Neuron (in vitro differentiated cells): Measurements from ENCODE around the gene MORC4.

Source experiments
- H2AFZ ChIP-seq: one replicate; pipeline ENCODE4 v1.6.1; 2013; ENCODE audit warnings: low read depth, mild to moderate bottlenecking, inconsistent platforms, low read length, moderate library complexity
- H3K27me3 ChIP-seq: one replicate; pipeline ENCODE4 v1.6.1; 2013; ENCODE audit warnings: low read length; ENCODE audit not compliant: insufficient read depth
- H3K36me3 ChIP-seq: one replicate; pipeline ENCODE4 v1.6.1; 2013; ENCODE audit warnings: low read length; ENCODE audit not compliant: insufficient read depth
- H3K4me1 ChIP-seq: one replicate; pipeline ENCODE4 v1.6.1; 2013; ENCODE audit warnings: low read length; ENCODE audit not compliant: insufficient read depth
- H3K4me3 ChIP-seq: 2 replicates; pipeline ENCODE4 v1.5.1; 2013; ENCODE audit warnings: mild to moderate bottlenecking, low read length, moderate library complexity
- H3K9me3 ChIP-seq: one replicate; pipeline ENCODE4 v1.6.1; 2013; ENCODE audit warnings: low read length

Gene MORC4

GRCh38 chrX:106897259-106897658 lies 102.8 kb downstream of the MORC4 start:
- Histone ChIP-seq H2AFZ (no peak overlapping the region), H3K27me3 (no peaks in the 10 kb centered on the region), H3K36me3 (no peaks in the 10 kb centered on the region), H3K9me3 (no peaks in the 10 kb centered on the region), H3K4me3 (no peak overlapping the region), H3K4me1 (no peaks in the 10 kb centered on the region)

GRCh38 chrX:106894978-106895452 lies 105.0 kb downstream of the MORC4 start:
- no peak overlapping the region for H3K4me3 ChIP-seq
- no peaks in the 10 kb centered on the region for H3K27me3 ChIP-seq
- H3K4me1 ChIP-seq: no peaks in the 10 kb centered on the region
- H3K36me3 ChIP-seq: no peaks in the 10 kb centered on the region
- no peaks in the 10 kb centered on the region for H3K9me3 ChIP-seq
- H2AFZ ChIP-seq: no peak overlapping the region

GRCh38 chrX:106894392-106894909 lies 105.6 kb downstream of the MORC4 start:
- Histone ChIP-seq H3K4me3 (no peak overlapping the region), H2AFZ (no peak overlapping the region), H3K4me1 (no peaks in the 10 kb centered on the region), H3K27me3 (no peaks in the 10 kb centered on the region), H3K36me3 (no peaks in the 10 kb centered on the region), H3K9me3 (no peaks in the 10 kb centered on the region)

GRCh38 chrX:106891762-106892460 lies 108.1 kb downstream of the MORC4 start:
- Histone ChIP-seq H3K9me3 (no peaks in the 10 kb centered on the region), H3K27me3 (no peaks in the 10 kb centered on the region), H3K4me1 (no peaks in the 10 kb centered on the region), H2AFZ (no peak overlapping the region), H3K36me3 (no peaks in the 10 kb centered on the region), H3K4me3 (no peak overlapping the region)
